Spleen (tissue), 7 donors: ENCODE measurements around the gene C3orf20.

ENCODE experiments used
- CTCF ChIP-seq, 11 experiments: fragments of 200-600 bp in 7 of 11; fragments of 450-650 bp in 4 of 11; sonication (generic) in 4 of 11; IDR thresholded peaks in 8 of 11; conservative IDR thresholded peaks in 3 of 11; 1 replicate in 7 of 11; 2 replicates in 4 of 11; pipeline versions ENCODE4 v1.4.0 to v1.8.0; 2016 to 2021; ENCODE audit warnings: antibody characterized with exemption in 11 of 11, inconsistent platforms in 4 of 11, mild to moderate bottlenecking in 1 of 11
- POLR2A ChIP-seq, 3 donors: fragments of 450-650 bp; IDR thresholded peaks; one replicate each; pipeline ENCODE4 v1.5.1; 2017; ENCODE audit warnings: antibody characterized with exemption in 3 of 3, mild to moderate bottlenecking in 1 of 3
- POLR2AphosphoS5 ChIP-seq, 3 donors: sonication (generic); formaldehyde crosslinking; IDR thresholded peaks; one replicate each; pipeline ENCODE4 v1.5.1; 2017; ENCODE audit warnings: antibody characterized with exemption in 3 of 3
- donor health status: DM: no; HTN: no; CAD: no; lungs with moderate emphysema.
- donor health status: DM: no; HTN: no; CAD: no.
- donor health status: DM: no; HTN: no; CAD: no.

- TF ChIP-seq POLR2A (IDR thresholded peaks at IDR 0.05) (no peak), POLR2AphosphoS5 (IDR thresholded peaks at IDR 0.05) (no peak), CTCF (IDR thresholded peaks at IDR 0.05 in 8 of 11, conservative IDR thresholded peaks at IDR 0.05 in 3 of 11) (no peak)
Measured at GRCh38 chr3:14761866-14762265, 86.9 kb downstream of the C3orf20 start.
